NCI-H1092 (cell line): ENCODE measurements around the gene XBP1.
"Not testable (repeated sequence)": the region's sequence is repeated elsewhere in the genome, so short reads cannot be mapped to it uniquely, and the experiment has no call there.

Experiments used
- DNase-seq: peaks from one replicate; lab custom pipeline; 2025; lab: John Stamatoyannopoulos, UW

XBP1 gene

GRCh38 chr22:28800308-28801041 lies at the start of gene XBP1:
Gene XBP1, minus strand, starts transcription at chr22:28800569.
- DNase-seq = peak; percentile 88

GRCh38 chr22:28846994-28847393 lies 46.6 kb upstream of the XBP1 start:
- DNase-seq = no peak

GRCh38 chr22:28844277-28844676 lies 43.9 kb upstream of the XBP1 start:
- DNase-seq = not testable (repeated sequence)

GRCh38 chr22:28843633-28844032 lies 43.3 kb upstream of the XBP1 start:
- no peak for DNase-seq

- no peak for DNase-seq
Observed at GRCh38 chr22:28841111-28841510, 40.7 kb upstream of the XBP1 start.

- DNase-seq = no peak
Observed at GRCh38 chr22:28838971-28839370, 38.6 kb upstream of the XBP1 start.

- no peak for DNase-seq
Observed at GRCh38 chr22:28837640-28838039, 37.3 kb upstream of the XBP1 start.

- DNase-seq = no peak
Observed at GRCh38 chr22:28835630-28836189, 35.3 kb upstream of the XBP1 start.

- no peak for DNase-seq
Observed at GRCh38 chr22:28833276-28833923, 33.0 kb upstream of the XBP1 start.

- DNase-seq = no peak
Observed at GRCh38 chr22:28832731-28833130, 32.4 kb upstream of the XBP1 start.

GRCh38 chr22:28831140-28832072 lies 31.0 kb upstream of the XBP1 start:
- no peak for DNase-seq

- no peak for DNase-seq
Observed at GRCh38 chr22:28830441-28830840, 30.1 kb upstream of the XBP1 start.

GRCh38 chr22:28829358-28830181 lies 29.2 kb upstream of the XBP1 start:
- DNase-seq = peak; percentile 60

GRCh38 chr22:28826921-28827320 lies 26.6 kb upstream of the XBP1 start:
- DNase-seq = no peak

- not testable (repeated sequence) for DNase-seq
Observed at GRCh38 chr22:28826430-28826829, 26.1 kb upstream of the XBP1 start.

GRCh38 chr22:28824455-28824854 lies 24.1 kb upstream of the XBP1 start:
- not testable (repeated sequence) for DNase-seq

GRCh38 chr22:28822930-28823551 lies 22.7 kb upstream of the XBP1 start:
- peak; percentile 84 for DNase-seq

- DNase-seq = no peak
Observed at GRCh38 chr22:28821452-28821851, 21.1 kb upstream of the XBP1 start.

GRCh38 chr22:28820885-28821284 lies 20.5 kb upstream of the XBP1 start:
- DNase-seq = no peak

GRCh38 chr22:28819253-28820096 lies 19.1 kb upstream of the XBP1 start:
- DNase-seq = no peak
